PC-3 (cell line): ENCODE results near the gene SLC6A7.

Experiments used
- CTCF ChIP-seq: fragments of 300-600 bp; sonication (generic); conservative IDR thresholded peaks from 2 replicates; pipeline ENCODE4 v1.5.1; 2017; ENCODE audit warnings: antibody characterized with exemption, low read depth, mild to moderate bottlenecking, low read length
- EZH2 ChIP-seq: fragments of 300-600 bp; sonication (generic); IDR thresholded peaks from one replicate; pipeline ENCODE4 v1.6.1; 2017; ENCODE audit warnings: antibody characterized with exemption, mild to moderate bottlenecking, low read length; ENCODE audit not compliant: unreplicated experiment
- EZH2phosphoT487 ChIP-seq: fragments of 300-600 bp; sonication (generic); IDR thresholded peaks from 2 replicates; pipeline ENCODE4 v1.6.1; 2018; ENCODE audit warnings: mild to moderate bottlenecking, antibody characterized with exemption, low read length, borderline replicate concordance

- TF ChIP-seq CTCF (no peak), EZH2 (no peak), EZH2phosphoT487 (no peak)
Measured at GRCh38 chr5:150242251-150242894, 52.5 kb downstream of the SLC6A7 start.
